ENCODE results near the gene NEAT1. TPM values are rescaled to one million over a fixed set of nuclear protein-coding genes. Genes with fewer than 3 reads are reported as not detected.
"Not testable (repeated sequence)": the region's sequence is repeated elsewhere in the genome, so short reads cannot be mapped to it uniquely, and the experiment has no call there.

Gene NEAT1
- total RNA-seq, 1 experiment from 2014 or later, result 74.7 TPM

DNA sequence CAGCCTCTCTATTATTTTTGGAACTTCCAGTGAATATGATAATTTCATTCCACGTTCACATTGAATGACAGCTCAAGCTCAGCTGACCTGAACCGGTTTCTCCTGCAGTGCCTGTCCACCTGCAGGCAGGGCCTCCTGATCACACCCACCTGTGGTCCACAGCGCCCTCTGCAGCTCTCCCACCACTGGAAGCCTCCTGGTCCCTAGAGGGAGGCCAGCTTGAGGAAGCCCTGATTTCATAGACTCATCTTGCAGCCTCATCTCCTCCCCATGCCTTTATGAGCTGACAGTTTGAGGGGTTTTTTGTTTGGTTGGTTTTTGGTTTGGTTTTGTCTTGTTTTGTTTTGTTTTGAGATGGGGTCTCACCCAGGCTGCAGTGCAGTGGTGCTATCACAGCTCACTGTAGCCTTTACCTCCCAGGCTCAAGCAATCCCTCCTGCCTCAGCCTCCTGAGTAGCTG lies 46.3 kb downstream of the NEAT1 start:
- Histone ChIP-seq H2AFZ (ENCODE audit: low read length) (no peak overlapping the region), H3K36me3 (ENCODE audit: insufficient read depth, low read length) (no peaks in the 10 kb centered on the region), H3K4me2 (ENCODE audit: low read depth, low read length, poor library complexity, severe bottlenecking) (no peak overlapping the region), H3K9me3 (ENCODE audit: low read length) (no peaks in the 10 kb centered on the region), H4K20me1 (ENCODE audit: insufficient read depth, low read depth, low read length) (no peaks in the 10 kb centered on the region), H3K27ac (ENCODE audit: low read length) (no peak overlapping the region), H3K4me1 (ENCODE audit: low read length) (peaks cover 22% of the 10 kb centered on the region), H3K9me2 (replicated peaks; ENCODE audit: insufficient read depth, low read length) (no peaks in the 10 kb centered on the region), H3K4me3 (ENCODE audit: low read length) (no peak overlapping the region), H3K79me2 (ENCODE audit: low read length) (no peaks in the 10 kb centered on the region), H3K9ac (ENCODE audit: low read length) (no peak overlapping the region), H3K27me3 (ENCODE audit: low read length) (no peaks in the 10 kb centered on the region)
- DNase-seq, result peak; percentile 85

DNA sequence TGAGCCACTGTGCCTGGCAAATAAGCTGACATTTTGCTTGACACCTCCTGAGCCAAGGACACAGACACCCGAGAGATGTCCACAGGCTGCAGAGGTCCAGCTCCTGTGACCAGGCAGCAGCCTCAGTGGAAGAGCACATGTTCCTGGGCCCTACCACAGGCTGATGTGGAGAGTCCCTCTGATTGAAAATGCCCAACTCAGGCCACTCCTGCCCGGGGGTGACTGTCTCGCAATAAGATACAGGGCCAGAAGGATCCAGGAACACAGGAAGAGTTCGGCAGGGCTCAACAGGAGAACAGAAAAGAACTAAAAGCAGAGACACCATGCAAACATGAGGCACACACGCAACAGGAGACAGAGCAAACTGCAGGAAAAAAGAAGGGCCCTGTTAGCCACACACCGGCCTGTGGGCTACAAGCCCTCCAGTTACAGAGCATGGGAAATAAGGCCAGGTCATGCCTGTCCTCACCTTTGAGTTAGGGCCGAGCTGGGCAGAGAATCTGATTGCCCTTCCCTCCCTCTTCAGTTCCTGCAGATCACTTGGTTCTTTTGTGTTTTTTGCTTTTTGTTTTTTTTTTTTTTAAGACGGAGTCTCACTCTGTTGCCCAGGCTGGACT lies 47.9 kb downstream of the NEAT1 start:
- Histone ChIP-seq H2AFZ (ENCODE audit: low read length) (no peak overlapping the region), H3K36me3 (ENCODE audit: insufficient read depth, low read length) (no peaks in the 10 kb centered on the region), H3K9ac (ENCODE audit: low read length) (no peak overlapping the region), H3K79me2 (ENCODE audit: low read length) (no peaks in the 10 kb centered on the region), H4K20me1 (ENCODE audit: insufficient read depth, low read depth, low read length) (no peaks in the 10 kb centered on the region), H3K9me2 (replicated peaks; ENCODE audit: insufficient read depth, low read length) (no peaks in the 10 kb centered on the region), H3K9me3 (ENCODE audit: low read length) (no peaks in the 10 kb centered on the region), H3K4me3 (ENCODE audit: low read length) (no peak overlapping the region), H3K27me3 (ENCODE audit: low read length) (no peaks in the 10 kb centered on the region), H3K27ac (ENCODE audit: low read length) (no peak overlapping the region), H3K4me2 (ENCODE audit: low read depth, low read length, poor library complexity, severe bottlenecking) (no peak overlapping the region), H3K4me1 (ENCODE audit: low read length) (peaks cover 11% of the 10 kb centered on the region)
- no peak for DNase-seq

DNA sequence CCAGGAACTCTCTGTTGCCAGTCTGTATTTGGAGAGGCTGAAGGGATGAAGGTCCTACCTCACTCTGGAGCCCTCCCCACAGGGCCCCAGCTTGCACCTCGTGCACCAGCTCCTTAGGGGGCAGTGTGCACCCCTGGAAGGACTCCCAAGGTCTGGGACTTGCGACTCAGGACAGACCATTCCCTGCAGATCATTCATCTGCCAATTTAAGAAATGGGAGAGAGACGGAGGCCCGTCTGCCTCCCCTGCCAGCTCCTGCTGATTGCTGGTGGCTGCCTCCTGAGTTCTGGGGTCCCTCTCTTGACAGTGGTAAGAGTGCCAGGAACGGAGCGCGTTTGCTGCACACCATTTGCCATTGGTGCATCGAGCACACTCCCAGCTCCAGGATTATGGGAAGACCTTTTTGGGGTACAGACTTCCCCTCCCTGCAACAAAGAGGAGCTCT lies 48.9 kb downstream of the NEAT1 start:
- Histone ChIP-seq H2AFZ (ENCODE audit: low read length) (no peak overlapping the region), H3K36me3 (ENCODE audit: insufficient read depth, low read length) (no peaks in the 10 kb centered on the region), H3K27me3 (ENCODE audit: low read length) (no peaks in the 10 kb centered on the region), H3K4me1 (ENCODE audit: low read length) (peaks cover 16% of the 10 kb centered on the region), H3K9me2 (replicated peaks; ENCODE audit: insufficient read depth, low read length) (no peaks in the 10 kb centered on the region), H3K4me2 (ENCODE audit: low read depth, low read length, poor library complexity, severe bottlenecking) (peak overlapping the region; percentile 59), H3K9me3 (ENCODE audit: low read length) (no peaks in the 10 kb centered on the region), H3K9ac (ENCODE audit: low read length) (no peak overlapping the region), H3K27ac (ENCODE audit: low read length) (no peak overlapping the region), H3K4me3 (ENCODE audit: low read length) (no peak overlapping the region), H3K79me2 (ENCODE audit: low read length) (peaks cover 2% of the 10 kb centered on the region; the same call in 1 of the 2 replicates), H4K20me1 (ENCODE audit: insufficient read depth, low read depth, low read length) (no peaks in the 10 kb centered on the region)
- peak; percentile 73 for DNase-seq

GRCh38 chr11:65472588-65473277 lies 50.1 kb downstream of the NEAT1 start:
- not testable (repeated sequence) for DNase-seq; H3K9me2 ChIP-seq (replicated peaks; ENCODE audit: insufficient read depth, low read length); H3K27ac ChIP-seq (ENCODE audit: low read length); H4K20me1 ChIP-seq (ENCODE audit: insufficient read depth, low read depth, low read length); H3K4me3 ChIP-seq (ENCODE audit: low read length); H3K79me2 ChIP-seq (ENCODE audit: low read length); H3K9me3 ChIP-seq (ENCODE audit: low read length); H2AFZ ChIP-seq (ENCODE audit: low read length); H3K27me3 ChIP-seq (ENCODE audit: low read length); H3K9ac ChIP-seq (ENCODE audit: low read length); H3K36me3 ChIP-seq (ENCODE audit: insufficient read depth, low read length)
- Histone ChIP-seq H3K4me2 (ENCODE audit: low read depth, low read length, poor library complexity, severe bottlenecking) (peak overlapping the region; percentile 59), H3K4me1 (ENCODE audit: low read length) (peaks cover 21% of the 10 kb centered on the region)

DNA sequence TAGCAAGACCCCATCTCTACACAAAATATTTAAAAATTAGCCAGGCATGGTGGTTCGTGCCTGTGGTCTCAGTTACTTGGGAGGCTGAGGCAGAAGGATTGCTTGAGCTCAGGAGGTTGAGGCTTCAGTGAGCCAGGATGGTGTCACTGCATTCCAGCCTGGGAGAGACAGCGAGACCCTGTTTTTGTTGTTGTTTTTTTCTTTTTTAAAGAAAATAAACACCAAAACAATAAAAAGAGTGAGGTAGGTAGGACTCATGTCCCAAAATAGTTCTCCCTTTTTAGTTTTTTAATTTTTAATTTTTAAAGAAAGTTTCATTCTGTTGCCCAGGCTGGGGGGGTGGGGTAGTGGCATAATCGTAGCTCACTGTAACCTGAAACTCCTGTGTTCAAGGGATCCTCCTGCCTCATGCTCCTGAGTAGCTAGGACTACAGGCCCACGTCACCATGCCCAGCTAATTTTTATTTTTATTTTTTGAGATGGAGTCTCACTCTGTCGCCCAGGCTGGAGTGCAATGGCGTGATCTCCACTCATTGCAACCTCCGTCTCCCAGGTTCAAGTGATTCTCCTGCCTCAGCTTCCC lies 50.8 kb downstream of the NEAT1 start:
- H3K4me3 ChIP-seq (ENCODE audit: low read length), result no peak overlapping the region
- H3K9me2 ChIP-seq (replicated peaks; ENCODE audit: insufficient read depth, low read length), result no peaks in the 10 kb centered on the region

GRCh38 chr11:65474864-65475263 lies 52.3 kb downstream of the NEAT1 start:
- H3K27me3 ChIP-seq (ENCODE audit: low read length), result no peaks in the 10 kb centered on the region
- no peak overlapping the region for H3K27ac ChIP-seq (ENCODE audit: low read length)
- no peaks in the 10 kb centered on the region for H4K20me1 ChIP-seq (ENCODE audit: insufficient read depth, low read depth, low read length)
- no peak overlapping the region for H3K4me3 ChIP-seq (ENCODE audit: low read length)
- no peaks in the 10 kb centered on the region for H3K36me3 ChIP-seq (ENCODE audit: insufficient read depth, low read length)
- peaks cover 30% of the 10 kb centered on the region for H3K4me1 ChIP-seq (ENCODE audit: low read length)
- H3K4me2 ChIP-seq (ENCODE audit: low read depth, low read length, poor library complexity, severe bottlenecking), result no peak overlapping the region
- H2AFZ ChIP-seq (ENCODE audit: low read length), result no peak overlapping the region
- H3K79me2 ChIP-seq (ENCODE audit: low read length), result peaks cover 9% of the 10 kb centered on the region; the same call in 1 of the 2 replicates
- H3K9me2 ChIP-seq (replicated peaks; ENCODE audit: insufficient read depth, low read length), result no peaks in the 10 kb centered on the region
- no peak overlapping the region for H3K9ac ChIP-seq (ENCODE audit: low read length)
- H3K9me3 ChIP-seq (ENCODE audit: low read length), result no peaks in the 10 kb centered on the region
- DNase-seq, result no peak

More for the DNA sequence above, 50.8 kb downstream of the NEAT1 start:
- no peak overlapping the region for H3K9ac ChIP-seq (ENCODE audit: low read length)
- H3K4me1 ChIP-seq (ENCODE audit: low read length), result peaks cover 26% of the 10 kb centered on the region
- no peak for DNase-seq
- H3K27me3 ChIP-seq (ENCODE audit: low read length), result no peaks in the 10 kb centered on the region
- H4K20me1 ChIP-seq (ENCODE audit: insufficient read depth, low read depth, low read length), result no peaks in the 10 kb centered on the region
- H3K9me3 ChIP-seq (ENCODE audit: low read length), result no peaks in the 10 kb centered on the region
- no peak overlapping the region for H3K4me2 ChIP-seq (ENCODE audit: low read depth, low read length, poor library complexity, severe bottlenecking)
- H3K27ac ChIP-seq (ENCODE audit: low read length), result no peak overlapping the region
- H3K36me3 ChIP-seq (ENCODE audit: insufficient read depth, low read length), result no peaks in the 10 kb centered on the region
- H2AFZ ChIP-seq (ENCODE audit: low read length), result no peak overlapping the region
- peaks cover 9% of the 10 kb centered on the region; the same call in 1 of the 2 replicates for H3K79me2 ChIP-seq (ENCODE audit: low read length)

GRCh38 chr11:65476632-65477148 lies 54.1 kb downstream of the NEAT1 start:
- no peaks in the 10 kb centered on the region for H3K27me3 ChIP-seq (ENCODE audit: low read length)
- H3K4me3 ChIP-seq (ENCODE audit: low read length), result peak overlapping the region; percentile 99
- H2AFZ ChIP-seq (ENCODE audit: low read length), result peak overlapping the region; percentile 32; the same call in 1 of the 2 replicates

More at GRCh38 chr11:65476632-65477148, 54.1 kb downstream of the NEAT1 start:
- Histone ChIP-seq H3K4me2 (ENCODE audit: low read depth, low read length, poor library complexity, severe bottlenecking) (peak overlapping the region; percentile 100), H3K9me3 (ENCODE audit: low read length) (no peaks in the 10 kb centered on the region), H3K79me2 (ENCODE audit: low read length) (peaks cover 9% of the 10 kb centered on the region; the same call in 1 of the 2 replicates), H4K20me1 (ENCODE audit: insufficient read depth, low read depth, low read length) (no peaks in the 10 kb centered on the region), H3K9ac (ENCODE audit: low read length) (peak overlapping the region; percentile 100), H3K4me1 (ENCODE audit: low read length) (peaks cover 27% of the 10 kb centered on the region), H3K27ac (ENCODE audit: low read length) (peak overlapping the region; percentile 78), H3K9me2 (replicated peaks; ENCODE audit: insufficient read depth, low read length) (no peaks in the 10 kb centered on the region), H3K36me3 (ENCODE audit: insufficient read depth, low read length) (no peaks in the 10 kb centered on the region)
- DNase-seq, result peak; percentile 54
